Measurements from ENCODE around the gene LYL1.

Gene LYL1

DNA sequence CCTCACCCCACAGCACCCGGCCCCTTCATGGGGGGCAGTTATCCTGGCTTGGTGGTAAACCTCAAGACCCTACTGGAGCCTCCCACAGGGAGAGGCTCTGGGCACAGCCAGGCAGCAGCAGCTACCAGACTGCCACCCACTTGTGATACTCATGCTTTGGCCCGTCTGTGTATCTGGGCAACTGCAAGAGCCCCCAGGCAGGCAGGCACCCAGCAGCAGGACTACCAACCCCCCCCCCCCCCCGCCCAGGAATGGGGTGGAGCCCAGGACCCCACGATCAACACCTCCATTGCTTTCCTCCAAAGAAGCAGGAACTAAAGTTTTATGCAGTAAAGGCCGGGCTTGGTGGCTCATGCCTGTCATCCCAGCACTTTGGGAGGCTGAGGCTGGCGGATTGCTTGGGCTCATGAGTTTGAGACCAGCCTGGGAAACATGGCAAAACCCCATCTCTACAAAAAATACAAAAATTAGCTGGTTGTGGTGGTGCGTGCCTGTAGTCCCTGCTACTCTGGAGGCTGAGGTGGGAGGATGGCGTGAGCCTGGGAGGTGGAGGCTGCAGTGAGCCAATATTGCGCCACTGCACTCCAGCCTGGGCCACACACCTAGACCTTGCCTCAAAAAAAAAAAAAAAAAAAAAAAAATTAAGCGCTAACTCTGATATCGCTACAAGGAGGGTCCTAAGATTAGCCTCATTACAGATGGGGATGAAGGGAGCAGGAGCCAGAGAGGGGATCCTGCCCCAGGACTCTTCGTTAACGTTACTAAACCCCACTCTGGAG is 1.1 kb upstream of the LYL1 start:
- no peak overlapping the region for H3K9ac ChIP-seq (ENCODE audit: insufficient read length, low read depth)
- TF ChIP-seq ZNF274 (IDR thresholded peaks at IDR 0.05; ENCODE audit: low read depth, low read length) = no peak
- no peak for TF ChIP-seq YY1 (IDR thresholded peaks at IDR 0.05; ENCODE audit: insufficient read depth, insufficient read length)
- no peak for TF ChIP-seq SUZ12 (IDR thresholded peaks at IDR 0.05; ENCODE audit: extremely low read depth, insufficient read depth, insufficient read length)

DNA sequence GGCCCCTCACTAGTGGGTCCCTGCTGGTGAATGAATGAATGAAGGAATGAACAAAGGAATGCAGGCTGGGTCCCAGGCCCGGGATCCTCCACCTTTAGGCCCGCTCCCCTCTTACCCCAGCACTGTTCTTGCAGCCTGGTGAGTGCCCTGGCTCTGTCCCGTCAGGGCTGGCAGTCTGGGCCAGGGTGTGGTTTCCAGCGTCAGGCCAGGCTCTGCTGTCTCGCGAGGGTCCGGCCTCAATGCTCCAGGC is 317 bp downstream of the LYL1 start:
- TF ChIP-seq YY1 (IDR thresholded peaks at IDR 0.05; ENCODE audit: insufficient read depth, insufficient read length) (no peak), SUZ12 (IDR thresholded peaks at IDR 0.05; ENCODE audit: extremely low read depth, insufficient read depth, insufficient read length) (no peak), ZNF274 (IDR thresholded peaks at IDR 0.05; ENCODE audit: low read depth, low read length) (no peak)
- H3K4me1 ChIP-seq (ENCODE audit: insufficient read depth, insufficient read length) = peaks cover 9% of the 10 kb centered on the region
- H3K4me3 ChIP-seq (ENCODE audit: insufficient read length, low read depth) = no peak overlapping the region
- peaks cover 27% of the 10 kb centered on the region for H3K36me3 ChIP-seq (ENCODE audit: insufficient read depth, insufficient read length, low read length)
- H3K27me3 ChIP-seq (ENCODE audit: insufficient read depth, insufficient read length) = peaks cover 14% of the 10 kb centered on the region
- no peak for DNase-seq (ENCODE audit: low read depth, low spot score)
- H3K9me3 ChIP-seq (ENCODE audit: insufficient read depth, low read length) = no peaks in the 10 kb centered on the region
- no peak overlapping the region for H3K9ac ChIP-seq (ENCODE audit: insufficient read length, low read depth)

More for the DNA sequence above, 1.1 kb upstream of the LYL1 start:
- Histone ChIP-seq H3K27me3 (ENCODE audit: insufficient read depth, insufficient read length) (peaks cover 7% of the 10 kb centered on the region), H3K9me3 (ENCODE audit: insufficient read depth, low read length) (no peaks in the 10 kb centered on the region), H3K4me3 (ENCODE audit: insufficient read length, low read depth) (no peak overlapping the region), H3K36me3 (ENCODE audit: insufficient read depth, insufficient read length, low read length) (peaks cover 38% of the 10 kb centered on the region), H3K4me1 (ENCODE audit: insufficient read depth, insufficient read length) (peaks cover 8% of the 10 kb centered on the region)
- DNase-seq (ENCODE audit: low read depth, low spot score) = no peak

GRCh38 chr19:13101590-13102415 is 855 bp downstream of the LYL1 start:
- Histone ChIP-seq H3K4me3 (ENCODE audit: insufficient read length, low read depth) (no peak overlapping the region), H3K9ac (ENCODE audit: insufficient read length, low read depth) (no peak overlapping the region), H3K27me3 (ENCODE audit: insufficient read depth, insufficient read length) (peaks cover 19% of the 10 kb centered on the region), H3K9me3 (ENCODE audit: insufficient read depth, low read length) (no peaks in the 10 kb centered on the region), H3K4me1 (ENCODE audit: insufficient read depth, insufficient read length) (peaks cover 9% of the 10 kb centered on the region), H3K36me3 (ENCODE audit: insufficient read depth, insufficient read length, low read length) (peaks cover 25% of the 10 kb centered on the region)
- no peak for TF ChIP-seq YY1 (IDR thresholded peaks at IDR 0.05; ENCODE audit: insufficient read depth, insufficient read length)
- no peak for TF ChIP-seq ZNF274 (IDR thresholded peaks at IDR 0.05; ENCODE audit: low read depth, low read length)
- no peak for TF ChIP-seq SUZ12 (IDR thresholded peaks at IDR 0.05; ENCODE audit: extremely low read depth, insufficient read depth, insufficient read length)
- DNase-seq (ENCODE audit: low read depth, low spot score) = no peak

- Histone ChIP-seq H3K4me3 (ENCODE audit: insufficient read length, low read depth) (no peak overlapping the region), H3K9ac (ENCODE audit: insufficient read length, low read depth) (no peak overlapping the region), H3K36me3 (ENCODE audit: insufficient read depth, insufficient read length, low read length) (peaks cover 22% of the 10 kb centered on the region), H3K4me1 (ENCODE audit: insufficient read depth, insufficient read length) (peaks cover 9% of the 10 kb centered on the region), H3K9me3 (ENCODE audit: insufficient read depth, low read length) (no peaks in the 10 kb centered on the region), H3K27me3 (ENCODE audit: insufficient read depth, insufficient read length) (peaks cover 23% of the 10 kb centered on the region)
- no peak for DNase-seq (ENCODE audit: low read depth, low spot score)
- no peak for TF ChIP-seq SUZ12 (IDR thresholded peaks at IDR 0.05; ENCODE audit: extremely low read depth, insufficient read depth, insufficient read length)
- no peak for TF ChIP-seq YY1 (IDR thresholded peaks at IDR 0.05; ENCODE audit: insufficient read depth, insufficient read length)
- no peak for TF ChIP-seq ZNF274 (IDR thresholded peaks at IDR 0.05; ENCODE audit: low read depth, low read length)
Observed at GRCh38 chr19:13100841-13101589, 1.6 kb downstream of the LYL1 start.

GRCh38 chr19:13100031-13100588 is 2.5 kb downstream of the LYL1 start:
- Histone ChIP-seq H3K27me3 (ENCODE audit: insufficient read depth, insufficient read length) (peaks cover 23% of the 10 kb centered on the region), H3K9ac (ENCODE audit: insufficient read length, low read depth) (no peak overlapping the region), H3K4me3 (ENCODE audit: insufficient read length, low read depth) (no peak overlapping the region), H3K36me3 (ENCODE audit: insufficient read depth, insufficient read length, low read length) (peaks cover 17% of the 10 kb centered on the region), H3K9me3 (ENCODE audit: insufficient read depth, low read length) (no peaks in the 10 kb centered on the region), H3K4me1 (ENCODE audit: insufficient read depth, insufficient read length) (peaks cover 9% of the 10 kb centered on the region)
- TF ChIP-seq ZNF274 (IDR thresholded peaks at IDR 0.05; ENCODE audit: low read depth, low read length) (no peak), YY1 (IDR thresholded peaks at IDR 0.05; ENCODE audit: insufficient read depth, insufficient read length) (no peak), SUZ12 (IDR thresholded peaks at IDR 0.05; ENCODE audit: extremely low read depth, insufficient read depth, insufficient read length) (no peak)
- DNase-seq (ENCODE audit: low read depth, low spot score) = no peak

GRCh38 chr19:13099073-13099999 is 3.3 kb downstream of the LYL1 start:
- no peak for DNase-seq (ENCODE audit: low read depth, low spot score)
- peaks cover 6% of the 10 kb centered on the region for H3K4me1 ChIP-seq (ENCODE audit: insufficient read depth, insufficient read length)
- H3K27me3 ChIP-seq (ENCODE audit: insufficient read depth, insufficient read length) = peaks cover 26% of the 10 kb centered on the region
- H3K9me3 ChIP-seq (ENCODE audit: insufficient read depth, low read length) = no peaks in the 10 kb centered on the region
- no peak overlapping the region for H3K9ac ChIP-seq (ENCODE audit: insufficient read length, low read depth)
- TF ChIP-seq SUZ12 (IDR thresholded peaks at IDR 0.05; ENCODE audit: extremely low read depth, insufficient read depth, insufficient read length) = no peak
- no peak for TF ChIP-seq YY1 (IDR thresholded peaks at IDR 0.05; ENCODE audit: insufficient read depth, insufficient read length)
- peaks cover 9% of the 10 kb centered on the region for H3K36me3 ChIP-seq (ENCODE audit: insufficient read depth, insufficient read length, low read length)
- H3K4me3 ChIP-seq (ENCODE audit: insufficient read length, low read depth) = no peak overlapping the region

Data from NT2/D1 (cell line).